Stimulated activated CD8-positive, alpha-beta memory T cell treated with anti-CD3 and anti-CD28 coated beads, Interleukin-4, amount 100 ng/mL, for 48 hours (primary cell): Measurements from ENCODE around the gene MUC5AC.
"Not testable (repeated sequence)": the region's sequence is repeated elsewhere in the genome, so short reads cannot be mapped to it uniquely, and the experiment has no call there.

Source experiments
- DNase-seq: peaks from one replicate; pipeline ENCODE4 v3.0.0-alpha.2; 2020

MUC5AC gene

GRCh38 chr11:1162491-1163311, 4.9 kb downstream of the MUC5AC start:
- no peak for DNase-seq

- no peak for DNase-seq
Observed at GRCh38 chr11:1163321-1163910, 5.7 kb downstream of the MUC5AC start.

DNA sequence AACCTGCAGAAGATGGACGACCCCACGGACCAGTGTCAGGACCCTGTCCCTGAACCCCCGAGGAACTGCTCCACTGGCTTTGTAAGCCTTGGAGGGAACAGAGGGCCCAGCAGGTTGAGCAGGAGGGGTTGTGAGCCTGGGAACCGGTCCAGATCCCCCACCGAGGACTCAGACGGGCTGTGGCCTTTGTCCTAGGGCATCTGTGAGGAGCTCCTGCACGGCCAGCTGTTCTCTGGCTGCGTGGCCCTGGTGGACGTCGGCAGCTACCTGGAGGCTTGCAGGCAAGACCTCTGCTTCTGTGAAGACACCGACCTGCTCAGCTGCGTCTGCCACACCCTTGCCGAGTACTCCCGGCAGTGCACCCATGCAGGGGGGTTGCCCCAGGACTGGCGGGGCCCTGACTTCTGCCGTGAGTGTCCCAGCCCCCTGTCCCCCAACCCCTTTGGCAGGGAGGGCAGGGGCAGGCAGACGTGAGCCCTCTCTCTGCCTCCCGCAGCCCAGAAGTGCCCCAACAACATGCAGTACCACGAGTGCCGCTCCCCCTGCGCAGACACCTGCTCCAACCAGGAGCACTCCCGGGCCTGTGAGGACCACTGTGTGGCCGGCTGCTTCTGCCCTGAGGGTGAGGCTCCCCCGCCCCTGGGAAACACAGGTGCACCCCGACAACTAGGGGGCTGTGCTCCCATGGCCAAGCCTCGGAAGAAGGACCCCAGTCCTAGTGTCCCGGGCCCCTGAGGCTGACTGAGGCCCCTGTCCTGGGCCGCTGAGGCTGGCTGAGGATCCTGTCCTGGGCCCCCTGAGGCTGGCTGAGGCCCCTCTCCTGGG, 6.4 kb downstream of the MUC5AC start:
- DNase-seq, result no peak

GRCh38 chr11:1164779-1165255, 7.1 kb downstream of the MUC5AC start:
- DNase-seq, result not testable (repeated sequence)

DNA sequence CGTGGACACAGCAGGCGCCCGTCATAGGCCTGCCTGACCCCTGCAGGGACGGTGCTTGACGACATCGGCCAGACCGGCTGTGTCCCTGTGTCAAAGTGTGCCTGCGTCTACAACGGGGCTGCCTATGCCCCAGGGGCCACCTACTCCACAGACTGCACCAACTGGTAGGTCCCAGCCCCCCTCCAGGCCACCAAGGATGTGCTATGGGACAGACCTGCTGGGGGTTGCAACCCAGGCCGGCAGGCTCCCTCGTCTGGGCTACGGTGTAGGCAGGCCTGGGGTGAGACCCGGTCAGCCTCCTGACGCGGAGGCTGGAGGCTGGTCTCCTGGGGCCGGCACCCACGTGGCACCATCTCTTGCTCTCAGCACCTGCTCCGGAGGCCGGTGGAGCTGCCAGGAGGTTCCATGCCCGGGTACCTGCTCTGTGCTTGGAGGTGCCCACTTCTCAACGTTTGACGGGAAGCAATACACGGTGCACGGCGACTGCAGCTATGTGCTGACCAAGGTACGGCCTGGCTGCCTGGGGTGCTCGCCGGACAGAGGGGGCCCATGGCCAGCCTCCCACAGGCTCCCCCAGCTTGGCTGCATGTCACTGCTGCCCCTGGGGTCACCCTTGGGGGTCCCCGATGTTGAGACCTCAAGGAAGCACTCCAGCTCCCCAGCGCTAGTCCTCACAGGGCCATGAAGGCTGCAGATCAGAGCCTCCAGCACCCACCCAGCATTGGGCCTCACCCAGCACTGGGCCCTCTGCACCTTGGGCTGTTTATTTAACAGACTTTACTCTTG, 7.7 kb downstream of the MUC5AC start:
- no peak for DNase-seq

DNA sequence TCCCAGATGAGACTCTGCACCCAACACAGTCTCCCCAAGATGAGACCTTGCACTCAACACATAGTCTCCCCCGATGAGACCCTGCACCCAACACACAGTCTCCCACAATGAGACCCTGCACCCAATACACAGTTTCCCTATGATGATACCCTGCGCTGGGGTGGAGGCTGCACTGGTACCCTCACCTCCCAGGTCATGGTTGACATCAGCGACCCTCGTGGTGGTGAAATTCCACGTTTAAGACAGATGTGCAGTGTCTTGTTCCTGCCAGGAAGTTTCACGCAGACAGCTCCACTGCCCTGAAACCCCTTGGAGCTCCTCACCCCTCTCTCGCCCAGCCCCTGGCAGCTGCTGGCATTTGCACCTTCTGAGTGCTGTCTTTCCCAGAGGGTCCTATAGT, 9.5 kb downstream of the MUC5AC start:
- DNase-seq, result no peak

- no peak for DNase-seq
Observed at GRCh38 chr11:1167751-1168231, 10.0 kb downstream of the MUC5AC start.

GRCh38 chr11:1168256-1168655, 10.5 kb downstream of the MUC5AC start:
- DNase-seq, result no peak

DNA sequence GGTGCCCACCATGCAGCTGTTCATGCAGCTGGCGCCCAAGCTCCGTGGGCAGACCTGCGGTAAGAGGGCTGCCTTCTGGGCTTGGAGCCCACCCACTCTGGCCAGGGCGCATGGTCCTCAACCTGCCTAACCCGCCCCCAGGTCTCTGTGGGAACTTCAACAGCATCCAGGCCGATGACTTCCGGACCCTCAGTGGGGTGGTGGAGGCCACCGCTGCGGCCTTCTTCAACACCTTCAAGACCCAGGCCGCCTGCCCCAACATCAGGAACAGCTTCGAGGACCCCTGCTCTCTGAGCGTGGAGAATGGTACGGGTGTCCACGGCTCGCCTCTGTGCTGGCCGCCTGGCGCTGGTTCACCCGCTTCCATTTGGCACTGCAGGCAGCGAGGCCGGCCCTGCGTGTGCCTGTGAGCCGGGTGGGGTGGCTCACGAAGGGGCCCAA, 11.0 kb downstream of the MUC5AC start:
- no peak for DNase-seq

DNA sequence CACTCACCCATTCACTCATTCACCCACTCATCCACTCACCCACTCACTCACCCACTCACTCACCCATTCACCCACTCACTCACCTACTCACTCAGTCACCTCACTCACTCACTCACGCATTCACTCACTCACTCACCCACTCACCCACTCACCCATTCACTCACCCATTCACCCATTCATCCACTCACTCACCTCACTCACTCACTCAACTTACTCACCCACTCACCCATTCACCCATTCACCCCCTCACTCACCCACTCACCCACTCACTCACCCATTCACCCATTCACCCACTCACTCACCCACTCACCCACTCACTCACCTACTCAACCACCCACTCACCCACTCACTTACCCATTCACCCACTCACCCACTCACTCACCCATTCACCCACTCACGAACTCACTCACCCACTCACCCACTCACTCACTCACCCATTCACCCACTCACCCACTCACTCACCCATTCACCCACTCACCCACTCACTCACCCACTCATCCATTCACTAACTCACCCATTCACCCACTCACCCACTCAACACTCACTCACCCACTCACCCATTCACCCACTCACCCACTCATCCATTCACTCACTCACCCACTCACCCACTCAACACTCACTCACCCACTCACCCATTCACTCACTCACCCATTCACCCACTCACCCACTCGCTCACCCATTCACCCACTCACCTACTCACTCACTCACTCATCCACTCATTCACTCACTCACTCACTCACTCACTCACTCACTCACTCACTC, 13.7 kb downstream of the MUC5AC start:
- no peak for DNase-seq

- no peak for DNase-seq
Observed at GRCh38 chr11:1171985-1172728, 14.4 kb downstream of the MUC5AC start.

- DNase-seq, result no peak
Observed at GRCh38 chr11:1172729-1173117, 15.0 kb downstream of the MUC5AC start.

- DNase-seq, result not testable (repeated sequence)
Observed at GRCh38 chr11:1173396-1173795, 15.6 kb downstream of the MUC5AC start.

GRCh38 chr11:1174441-1175370, 17.0 kb downstream of the MUC5AC start:
- DNase-seq, result no peak

- DNase-seq, result no peak
Observed at GRCh38 chr11:1175461-1176223, 17.9 kb downstream of the MUC5AC start.

- DNase-seq, result no peak
Observed at GRCh38 chr11:1176224-1177019, 18.7 kb downstream of the MUC5AC start.

- DNase-seq, result no peak
Observed at GRCh38 chr11:1177020-1177770, 19.4 kb downstream of the MUC5AC start.

- no peak for DNase-seq
Observed at GRCh38 chr11:1177771-1178090, 20.0 kb downstream of the MUC5AC start.
